ENCODE results near the gene NACC1.
"Not testable (repeated sequence)": the region's sequence is repeated elsewhere in the genome, so short reads cannot be mapped to it uniquely, and the experiment has no call there.

NACC1 gene

GRCh38 chr19:13162724-13163608 lies 44.9 kb downstream of the NACC1 start:
- Histone ChIP-seq H3K9me3 (ENCODE audit: control insufficient read depth, insufficient read depth, low read length) (no peaks in the 10 kb centered on the region), H3K36me3 (ENCODE audit: insufficient read depth, low read length) (no peaks in the 10 kb centered on the region), H3K9ac (ENCODE audit: low read depth, low read length) (peak overlapping the region; percentile 71), H3K4me1 (ENCODE audit: insufficient read depth, low read length) (peaks cover 23% of the 10 kb centered on the region)

DNA sequence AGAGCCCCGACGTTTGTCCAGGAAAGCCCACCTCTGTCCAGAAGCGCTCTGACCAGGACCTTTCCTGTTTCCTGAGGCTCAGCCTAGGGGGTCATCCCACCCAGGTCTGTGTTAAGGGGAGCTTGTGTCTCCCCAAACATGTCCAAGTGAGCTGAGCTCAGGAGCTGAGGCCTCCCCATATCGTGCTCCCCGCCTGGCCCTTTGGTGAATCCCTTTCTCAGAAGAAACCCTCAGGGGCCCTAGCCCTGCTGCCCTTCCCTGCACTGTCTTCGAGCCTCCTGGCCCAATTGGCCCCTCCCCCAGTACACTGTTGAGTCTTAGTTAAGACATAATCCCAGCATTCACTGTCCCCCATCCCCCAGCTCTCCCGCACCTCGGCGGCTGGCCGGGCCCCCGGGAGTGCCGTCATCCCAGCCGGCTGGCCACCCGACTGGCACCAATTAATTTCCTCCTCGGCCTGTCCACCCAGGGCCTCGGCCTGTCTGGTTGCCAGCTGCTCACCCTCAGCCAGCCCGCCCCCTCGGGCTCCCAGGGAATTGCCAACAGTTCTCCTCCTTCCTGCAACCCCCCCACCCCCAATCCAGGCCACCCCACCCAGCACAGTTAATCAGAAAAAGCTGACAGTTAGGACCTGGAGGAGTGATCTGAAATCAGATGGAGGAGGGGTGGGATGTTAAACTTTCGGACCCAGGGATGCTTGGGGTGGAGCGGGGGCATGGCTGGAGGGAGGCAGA lies 45.7 kb downstream of the NACC1 start:
- Histone ChIP-seq H3K4me1 (ENCODE audit: insufficient read depth, low read length) (peaks cover 23% of the 10 kb centered on the region), H3K9me3 (ENCODE audit: control insufficient read depth, insufficient read depth, low read length) (no peaks in the 10 kb centered on the region), H3K36me3 (ENCODE audit: insufficient read depth, low read length) (no peaks in the 10 kb centered on the region), H3K9ac (ENCODE audit: low read depth, low read length) (peak overlapping the region; percentile 71)

- H3K36me3 ChIP-seq (ENCODE audit: insufficient read depth, low read length) = no peaks in the 10 kb centered on the region
- peaks cover 29% of the 10 kb centered on the region for H3K4me1 ChIP-seq (ENCODE audit: insufficient read depth, low read length)
- peak overlapping the region; percentile 71 for H3K9ac ChIP-seq (ENCODE audit: low read depth, low read length)
- H3K9me3 ChIP-seq (ENCODE audit: control insufficient read depth, insufficient read depth, low read length) = no peaks in the 10 kb centered on the region
These were observed 46.5 kb downstream of the NACC1 start for GRCh38 chr19:13164343-13165161.

DNA sequence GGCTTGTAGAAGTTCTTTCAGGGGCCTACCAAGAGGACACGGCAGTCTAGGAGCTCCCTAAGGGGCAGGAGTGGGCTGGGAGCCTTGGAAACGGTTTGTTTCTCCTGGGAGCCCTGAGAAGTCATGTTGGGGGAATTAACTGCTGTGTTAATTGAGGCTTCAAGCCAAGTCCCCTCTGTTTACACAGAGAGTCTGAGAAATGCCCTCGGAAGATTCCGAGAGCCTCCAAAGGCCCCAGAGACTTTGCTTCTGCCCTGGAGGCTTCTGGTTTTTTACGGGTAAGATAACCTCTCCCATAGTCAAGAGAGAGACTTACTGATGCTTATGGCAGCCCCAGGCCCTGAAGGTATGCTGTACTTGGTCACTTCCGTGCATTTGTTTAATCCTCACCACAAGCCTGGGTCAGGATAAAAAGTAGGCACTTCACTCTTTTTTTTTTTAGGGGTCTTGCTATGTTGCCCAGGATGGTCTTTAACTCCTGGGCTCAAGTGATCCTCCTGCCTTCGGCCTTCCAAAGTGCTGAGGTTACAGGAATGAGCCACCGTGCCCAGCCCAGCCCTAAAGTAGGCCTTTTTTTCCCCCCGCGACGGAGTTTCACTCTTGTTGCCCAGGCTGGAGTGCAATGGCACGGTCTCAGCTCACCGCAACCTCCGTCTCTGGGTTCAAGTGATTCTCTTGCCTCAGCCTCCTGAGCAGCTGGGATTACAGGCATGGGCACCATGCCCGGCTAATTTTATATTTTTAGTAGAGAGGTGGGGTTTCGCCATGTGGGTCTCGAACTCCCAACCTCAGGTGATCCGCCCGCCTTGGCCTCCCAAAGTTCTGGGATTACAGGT lies 47.3 kb downstream of the NACC1 start:
- Histone ChIP-seq H3K36me3 (ENCODE audit: insufficient read depth, low read length) (no peaks in the 10 kb centered on the region), H3K9me3 (ENCODE audit: control insufficient read depth, insufficient read depth, low read length) (no peaks in the 10 kb centered on the region), H3K4me1 (ENCODE audit: insufficient read depth, low read length) (peaks cover 28% of the 10 kb centered on the region), H3K9ac (ENCODE audit: low read depth, low read length) (peak overlapping the region; percentile 51)

DNA sequence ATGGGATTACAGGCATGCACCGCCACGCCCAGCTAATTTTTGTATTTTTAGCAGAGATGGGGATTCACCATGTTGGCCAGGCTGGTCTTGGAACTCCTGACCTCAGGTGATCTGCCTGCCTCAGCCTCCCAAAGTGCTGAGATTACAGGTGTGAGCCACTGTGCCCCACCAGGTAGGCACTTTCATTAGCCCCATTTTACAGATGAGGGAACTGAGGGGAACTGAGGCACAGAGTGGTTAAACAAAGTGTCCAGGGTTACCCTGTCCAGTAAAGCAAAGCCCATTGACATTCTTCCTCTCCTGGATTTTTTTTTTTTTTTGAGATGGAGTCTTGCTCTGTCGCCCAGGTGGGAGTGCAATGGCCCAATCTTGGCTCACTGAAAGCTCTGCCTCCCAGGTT lies 48.1 kb downstream of the NACC1 start:
- H3K4me1 ChIP-seq (ENCODE audit: insufficient read depth, low read length) = peaks cover 24% of the 10 kb centered on the region
- H3K9ac ChIP-seq (ENCODE audit: low read depth, low read length); H3K9me3 ChIP-seq (ENCODE audit: control insufficient read depth, insufficient read depth, low read length); H3K36me3 ChIP-seq (ENCODE audit: insufficient read depth, low read length): not testable (repeated sequence)

DNA sequence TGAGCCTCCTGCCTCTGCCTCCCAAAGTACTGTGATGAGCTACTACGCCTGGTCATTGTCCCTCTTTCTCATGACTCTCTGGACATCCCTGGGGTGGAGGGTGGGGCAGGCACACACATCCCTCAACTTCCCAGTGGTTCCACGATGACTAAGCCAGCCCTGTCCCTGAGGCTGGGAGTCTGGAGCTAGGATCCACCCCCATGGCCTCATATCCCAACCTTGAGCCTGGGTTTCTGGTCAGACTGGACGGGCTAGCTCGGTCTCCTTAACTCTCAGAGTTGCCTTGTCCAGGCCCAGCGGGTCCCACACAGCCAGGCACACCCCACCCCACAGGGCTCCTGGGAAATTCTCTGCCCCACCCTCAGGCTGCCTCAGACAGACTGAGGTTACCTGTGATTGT lies 51.7 kb downstream of the NACC1 start:
- Histone ChIP-seq H3K9me3 (ENCODE audit: control insufficient read depth, insufficient read depth, low read length) (no peaks in the 10 kb centered on the region), H3K4me1 (ENCODE audit: insufficient read depth, low read length) (peaks cover 24% of the 10 kb centered on the region), H3K36me3 (ENCODE audit: insufficient read depth, low read length) (no peaks in the 10 kb centered on the region; the same call in 1 of the 2 replicates), H3K9ac (ENCODE audit: low read depth, low read length) (no peak overlapping the region)

- H3K9me3 ChIP-seq (ENCODE audit: control insufficient read depth, insufficient read depth, low read length) = no peaks in the 10 kb centered on the region
- no peak overlapping the region for H3K9ac ChIP-seq (ENCODE audit: low read depth, low read length)
- H3K36me3 ChIP-seq (ENCODE audit: insufficient read depth, low read length) = no peaks in the 10 kb centered on the region; the same call in 1 of the 2 replicates
- H3K4me1 ChIP-seq (ENCODE audit: insufficient read depth, low read length) = peaks cover 15% of the 10 kb centered on the region
These were observed 53.1 kb downstream of the NACC1 start for GRCh38 chr19:13171146-13171545.

GRCh38 chr19:13172346-13173138 lies 54.5 kb downstream of the NACC1 start:
- Histone ChIP-seq H3K36me3 (ENCODE audit: insufficient read depth, low read length) (no peaks in the 10 kb centered on the region; the same call in 1 of the 2 replicates), H3K9ac (ENCODE audit: low read depth, low read length) (no peak overlapping the region), H3K4me1 (ENCODE audit: insufficient read depth, low read length) (peaks cover 8% of the 10 kb centered on the region), H3K9me3 (ENCODE audit: control insufficient read depth, insufficient read depth, low read length) (no peaks in the 10 kb centered on the region)

DNA sequence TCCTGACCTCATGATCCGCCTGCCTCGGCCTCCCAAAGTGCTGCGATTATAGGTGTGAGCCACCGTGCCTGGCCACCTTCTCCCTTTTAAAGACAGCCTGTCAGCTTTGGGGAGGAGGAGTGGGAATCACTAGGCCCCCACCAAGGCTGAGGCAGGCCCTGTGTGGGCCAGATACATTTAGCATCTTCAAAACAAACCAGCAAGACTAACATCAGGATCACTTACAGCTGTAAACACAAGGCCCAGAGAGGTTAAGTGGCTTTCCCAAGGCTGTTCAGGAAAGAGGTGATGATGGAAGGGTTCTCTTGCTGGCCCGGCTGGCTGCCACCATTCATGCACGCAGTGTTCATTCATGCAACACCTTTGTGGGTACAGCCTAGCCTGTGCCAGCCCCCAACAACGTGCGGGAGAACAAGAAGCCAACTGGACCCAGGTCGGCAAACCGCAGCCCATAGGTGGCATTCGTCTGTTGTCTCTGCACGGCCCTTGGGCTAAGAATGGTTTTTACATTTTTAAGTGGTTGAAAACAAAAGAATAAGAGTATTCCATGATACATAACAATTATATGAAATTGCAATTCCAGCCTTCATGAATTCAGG lies 55.2 kb downstream of the NACC1 start:
- Histone ChIP-seq H3K4me1 (ENCODE audit: insufficient read depth, low read length) (peaks cover 8% of the 10 kb centered on the region), H3K9me3 (ENCODE audit: control insufficient read depth, insufficient read depth, low read length) (no peaks in the 10 kb centered on the region), H3K36me3 (ENCODE audit: insufficient read depth, low read length) (no peaks in the 10 kb centered on the region; the same call in 1 of the 2 replicates), H3K9ac (ENCODE audit: low read depth, low read length) (no peak overlapping the region)

DNA sequence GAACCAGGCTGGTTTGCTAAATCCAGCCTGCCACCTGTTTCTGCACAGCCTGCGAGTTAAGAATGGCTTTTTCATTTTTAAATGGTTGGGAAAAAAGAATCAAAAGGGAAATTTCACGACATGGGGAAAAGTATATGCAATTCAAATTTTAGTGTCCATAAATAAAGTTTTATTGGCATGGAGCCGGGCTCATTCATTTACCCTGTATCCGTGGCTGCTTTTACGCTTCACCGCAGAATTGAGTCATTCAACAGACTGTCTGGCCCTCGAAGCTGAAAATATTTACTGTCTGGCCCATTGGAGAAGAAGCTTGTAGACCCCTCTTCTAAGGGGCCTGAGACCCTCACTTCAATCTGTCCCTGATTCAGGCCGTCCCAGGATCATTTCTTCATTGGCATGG lies 58.3 kb downstream of the NACC1 start:
- no peaks in the 10 kb centered on the region for H3K9me3 ChIP-seq (ENCODE audit: control insufficient read depth, insufficient read depth, low read length)
- H3K36me3 ChIP-seq (ENCODE audit: insufficient read depth, low read length) = no peaks in the 10 kb centered on the region; the same call in 1 of the 2 replicates
- H3K9ac ChIP-seq (ENCODE audit: low read depth, low read length) = no peak overlapping the region
- no peaks in the 10 kb centered on the region; the same call in 1 of the 2 replicates for H3K4me1 ChIP-seq (ENCODE audit: insufficient read depth, low read length)

- H3K9ac ChIP-seq (ENCODE audit: low read depth, low read length); H3K4me1 ChIP-seq (ENCODE audit: insufficient read depth, low read length); H3K9me3 ChIP-seq (ENCODE audit: control insufficient read depth, insufficient read depth, low read length); H3K36me3 ChIP-seq (ENCODE audit: insufficient read depth, low read length): not testable (repeated sequence)
These were observed 59.5 kb downstream of the NACC1 start for GRCh38 chr19:13177584-13177983.

- not testable (repeated sequence) for H3K36me3 ChIP-seq (ENCODE audit: insufficient read depth, low read length); H3K4me1 ChIP-seq (ENCODE audit: insufficient read depth, low read length); H3K9me3 ChIP-seq (ENCODE audit: control insufficient read depth, insufficient read depth, low read length); H3K9ac ChIP-seq (ENCODE audit: low read depth, low read length)
These were observed 60.2 kb downstream of the NACC1 start for GRCh38 chr19:13178291-13178690.
